HEK293T (cell line): ENCODE results near the gene SNCG.
"Not testable (repeated sequence)": the region's sequence is repeated elsewhere in the genome, so short reads cannot be mapped to it uniquely, and the experiment has no call there.

Source experiments
- CTCF ChIA-PET: fragments of 350-600 bp; formaldehyde crosslinking; extraction: SDS; loops from one replicate; lab custom pipeline; 2021; ENCODE audit warnings: antibody characterized with exemption, inconsistent platforms; lab: Yijun Ruan, JAX
- POLR2A ChIA-PET: fragments of 350-600 bp; formaldehyde crosslinking; extraction: SDS; loops from one replicate; lab custom pipeline; 2020; ENCODE audit warnings: antibody characterized with exemption, inconsistent platforms; lab: Yijun Ruan, JAX
- DNase-seq: peaks from one replicate; pipeline ENCODE4 v3.0.0; 2012; ENCODE audit warnings: mixed read lengths; ENCODE audit errors: extremely low spot score
- ARNT ChIP-seq: fragments of 450-650 bp; IDR thresholded peaks from 2 replicates; pipeline ENCODE4 v1.6.1; 2017; ENCODE audit warnings: mild to moderate bottlenecking
- BHLHE40 ChIP-seq: fragments of 450-650 bp; IDR thresholded peaks from 2 replicates; pipeline ENCODE4 v1.6.1; 2016; ENCODE audit warnings: mild to moderate bottlenecking, moderate library complexity, borderline replicate concordance
- CTBP1 ChIP-seq: fragments of 450-650 bp; IDR thresholded peaks from 2 replicates; pipeline ENCODE4 v1.6.1; 2016; ENCODE audit warnings: borderline replicate concordance
- ELF4 ChIP-seq: fragments of 450-650 bp; IDR thresholded peaks from 2 replicates; pipeline ENCODE4 v1.6.1; 2017; ENCODE audit warnings: antibody characterized with exemption
- FOXA1 ChIP-seq: fragments of 450-650 bp; IDR thresholded peaks from 2 replicates; pipeline ENCODE4 v1.6.1; 2016; ENCODE audit warnings: mild to moderate bottlenecking
- FOXK2 ChIP-seq: fragments of 450-650 bp; IDR thresholded peaks from 2 replicates; pipeline ENCODE4 v1.6.1; 2016; ENCODE audit warnings: mild to moderate bottlenecking
- FOXM1 ChIP-seq: fragments of 450-650 bp; IDR thresholded peaks from 2 replicates; pipeline ENCODE4 v1.6.1; 2017; ENCODE audit warnings: mild to moderate bottlenecking, borderline replicate concordance
- HDGF ChIP-seq: fragments of 450-650 bp; IDR thresholded peaks from 2 replicates; pipeline ENCODE4 v1.6.1; 2017; ENCODE audit warnings: antibody characterized with exemption, borderline replicate concordance
- L3MBTL2 ChIP-seq: fragments of 450-650 bp; conservative IDR thresholded peaks from 2 replicates; pipeline ENCODE4 v1.6.1; 2016; ENCODE audit warnings: mild to moderate bottlenecking
- LEF1 ChIP-seq: fragments of 450-650 bp; IDR thresholded peaks from 2 replicates; pipeline ENCODE4 v1.6.1; 2017; ENCODE audit warnings: mild to moderate bottlenecking, borderline replicate concordance
- NFRKB ChIP-seq: fragments of 450-650 bp; IDR thresholded peaks from 2 replicates; pipeline ENCODE4 v1.6.1; 2016; ENCODE audit warnings: mild to moderate bottlenecking, moderate library complexity
- PKNOX1 ChIP-seq: fragments of 450-650 bp; IDR thresholded peaks from 2 replicates; pipeline ENCODE4 v1.6.1; 2016
- SP1 ChIP-seq: fragments of 450-650 bp; IDR thresholded peaks from 2 replicates; pipeline ENCODE4 v1.6.1; 2017
- SUZ12 ChIP-seq: fragments of 450-650 bp; IDR thresholded peaks from 2 replicates; pipeline ENCODE4 v1.6.1; 2016; ENCODE audit warnings: mild to moderate bottlenecking
- TARDBP ChIP-seq: fragments of 450-650 bp; IDR thresholded peaks from 2 replicates; pipeline ENCODE4 v1.6.1; 2016
- ZNF384 ChIP-seq: fragments of 450-650 bp; IDR thresholded peaks from 2 replicates; pipeline ENCODE4 v1.6.1; 2016

Gene SNCG

GRCh38 chr10:86944907-86945306 lies 13.5 kb upstream of the SNCG start:
- CTCF ChIA-PET = interaction anchor here (0.7 to 2.3 kb wide), 6 partner anchors 10 to 260 kb away, joined by 3 to 7 read pairs (median 4); no protein-coding TSS in a partner anchor
- no peak for TF ChIP-seq SUZ12
- no peak for TF ChIP-seq FOXM1
- no peak for TF ChIP-seq ELF4
- TF ChIP-seq HDGF = no peak
- TF ChIP-seq FOXK2 = no peak
- TF ChIP-seq LEF1 = no peak
- no peak for TF ChIP-seq BHLHE40
- TF ChIP-seq ARNT = no peak
- no peak for TF ChIP-seq CTBP1
- TF ChIP-seq ZNF384 = no peak
- no peak for TF ChIP-seq SP1
- no peak for TF ChIP-seq NFRKB
- POLR2A ChIA-PET = no interaction called here
- DNase-seq = no peak

- DNase-seq = peak; percentile 35
- CTCF ChIA-PET = interaction anchor here (0.7 to 2.3 kb wide), 6 partner anchors 9 to 261 kb away, joined by 3 to 7 read pairs (median 4); no protein-coding TSS in a partner anchor
- POLR2A ChIA-PET = no interaction called here
- TF ChIP-seq BHLHE40 (no peak), PKNOX1 (no peak), NFRKB (no peak), ELF4 (no peak), FOXA1 (no peak), CTBP1 (no peak), HDGF (no peak), L3MBTL2 (no peak), ZNF384 (no peak), ARNT (no peak)
These were observed 12.8 kb upstream of the SNCG start for GRCh38 chr10:86945361-86946212.

GRCh38 chr10:86946213-86947155 lies 11.9 kb upstream of the SNCG start:
- CTCF ChIA-PET = interaction anchor here (1.1 to 2.3 kb wide), 5 partner anchors 8 to 262 kb away, joined by 3 to 7 read pairs (median 5); partner anchors contain the start of gene SNCG
- no peak for DNase-seq
- POLR2A ChIA-PET = no interaction called here
- no peak for TF ChIP-seq BHLHE40
- no peak for TF ChIP-seq L3MBTL2

- CTCF ChIA-PET = interaction anchor here (0.9 to 1.3 kb wide), 2 partner anchors 8 to 9 kb away, joined by 3 read pairs; no protein-coding TSS in a partner anchor
- DNase-seq, POLR2A ChIA-PET: not testable (repeated sequence)
These were observed 10.6 kb upstream of the SNCG start for GRCh38 chr10:86947806-86948205.

- ChIA-PET CTCF (interaction anchor here (0.6 kb wide), 1 partner anchor 50 kb away, joined by 3 read pairs; no protein-coding TSS in a partner anchor), POLR2A (no interaction called here)
- TF ChIP-seq FOXM1 (no peak), BHLHE40 (no peak)
- DNase-seq = no peak
These were observed 8.1 kb upstream of the SNCG start for GRCh38 chr10:86950349-86950748.

- POLR2A ChIA-PET = no interaction called here
- no peak for DNase-seq
- CTCF ChIA-PET = no interaction called here
- TF ChIP-seq FOXM1 (no peak), ARNT (no peak), PKNOX1 (no peak), SP1 (no peak), L3MBTL2 (no peak), ZNF384 (no peak), ELF4 (no peak), LEF1 (no peak), FOXA1 (no peak), TARDBP (no peak), HDGF (no peak), NFRKB (no peak), FOXK2 (no peak), CTBP1 (no peak), BHLHE40 (no peak)
These were observed 7.1 kb upstream of the SNCG start for GRCh38 chr10:86951184-86951761.
